ENCODE measurements around the gene FTCDNL1.

FTCDNL1 gene

GRCh38 chr2:199850718-199851500 is at the start of gene FTCDNL1:
TSS of gene FTCDNL1 (minus strand) at chr2:199851192. CDS start at chr2:199848962, 2,230 bp downstream.
- DNase-seq: peak; percentile 48 to 56

- DNase-seq: no peak
These were observed 45.6 kb upstream of the FTCDNL1 start for GRCh38 chr2:199896617-199897016.

- DNase-seq: no peak
These were observed 44.4 kb upstream of the FTCDNL1 start for GRCh38 chr2:199895406-199895805.

- no peak for DNase-seq
These were observed 32.7 kb upstream of the FTCDNL1 start for GRCh38 chr2:199883474-199884212.

- DNase-seq: no peak
These were observed 31.7 kb upstream of the FTCDNL1 start for GRCh38 chr2:199882667-199883066.

- no peak for DNase-seq
These were observed 24.4 kb upstream of the FTCDNL1 start for GRCh38 chr2:199875400-199875799.

- DNase-seq: no peak
These were observed 23.2 kb upstream of the FTCDNL1 start for GRCh38 chr2:199874209-199874608.

- no peak for DNase-seq
These were observed 19.6 kb upstream of the FTCDNL1 start for GRCh38 chr2:199870581-199870980.

GRCh38 chr2:199869653-199870052 is 18.7 kb upstream of the FTCDNL1 start:
- no peak for DNase-seq

GRCh38 chr2:199869227-199869541 is 18.2 kb upstream of the FTCDNL1 start:
- DNase-seq: no peak

- DNase-seq: no peak
These were observed 17.6 kb upstream of the FTCDNL1 start for GRCh38 chr2:199868431-199869226.

- no peak for DNase-seq
These were observed 14.9 kb upstream of the FTCDNL1 start for GRCh38 chr2:199865905-199866304.

GRCh38 chr2:199862788-199863187 is 11.8 kb upstream of the FTCDNL1 start:
- no peak for DNase-seq

GRCh38 chr2:199861132-199861774 is 10.3 kb upstream of the FTCDNL1 start:
- DNase-seq: no peak

GRCh38 chr2:199855812-199856211 is 4.8 kb upstream of the FTCDNL1 start:
- no peak for DNase-seq

GRCh38 chr2:199851883-199852282 is 891 bp upstream of the FTCDNL1 start:
- no peak for DNase-seq

- no peak for DNase-seq
These were observed 464 bp upstream of the FTCDNL1 start for GRCh38 chr2:199851501-199851810.

GRCh38 chr2:199850218-199850717 is 724 bp downstream of the FTCDNL1 start:
- DNase-seq: no peak

GRCh38 chr2:199848389-199849130 is 2.4 kb downstream of the FTCDNL1 start:
- no peak for DNase-seq

GRCh38 chr2:199847181-199847864 is 3.7 kb downstream of the FTCDNL1 start:
- no peak for DNase-seq

GRCh38 chr2:199842631-199843395 is 8.2 kb downstream of the FTCDNL1 start:
- DNase-seq: no peak

All from activated CD4-positive, alpha-beta T cell treated with anti-CD3 and anti-CD28 coated beads, Interleukin-2, amount 50 U/mL, for 4 hours (primary cell).